ENCODE results near the gene DNAH2. TPM values are rescaled to one million over a fixed set of nuclear protein-coding genes. Genes with fewer than 3 reads are reported as not detected.

Gene DNAH2
- total RNA-seq, 5 donors from 2014 or later (not counting 1 experiment from before 2014, with no cell fraction given) = not detected

GRCh38 chr17:7842380-7843256 lies 125.1 kb downstream of the DNAH2 start:
- Histone ChIP-seq H3K27ac (ENCODE audit: low read length) (peak overlapping the region; percentile 100), H3K9me3 (no peaks in the 10 kb centered on the region), H3K4me1 (ENCODE audit: control insufficient read depth in 1 of 2, extremely low read depth in 1 of 2, insufficient read depth in 2 of 2, low read length in 2 of 2) (peaks cover 43 to 74% of the 10 kb centered on the region in 2 experiments), H3K27me3 (replicated peaks in 1 of 2; ENCODE audit: control insufficient read depth in 2 of 2, extremely low read depth in 1 of 2, insufficient read depth in 2 of 2, low read length in 1 of 2) (no peaks in the 10 kb centered on the region), H3K36me3 (ENCODE audit: control insufficient read depth in 2 of 2, extremely low read depth in 1 of 2, insufficient read depth in 1 of 2, low read length in 1 of 2) (peaks cover 3 to 28% of the 10 kb centered on the region in 2 donors), H3K4me3 (ENCODE audit: control insufficient read depth in 1 of 2, extremely low read depth in 1 of 2, low read length in 1 of 2) (peak overlapping the region; percentile 86 to 91)
- CTCF ChIA-PET = interaction anchor here (0.6 to 0.7 kb wide), 2 partner anchors 8 to 19 kb away, joined by 3 read pairs; no protein-coding TSS in a partner anchor
- Mint-ChIP-seq H3K9me3 (no peaks in the 10 kb centered on the region), H3K27ac (peak overlapping the region; percentile 96 to 98), H3K4me1 (peaks cover 55 to 72% (median 65%) of the 10 kb centered on the region in 3 donors), H3K27me3 (no peaks in the 10 kb centered on the region), H3K4me3 (peak overlapping the region; percentile 87 to 100 (median 94)), H3K36me3 (peaks cover 3% of the 10 kb centered on the region)
- WGBS (ENCODE audit: insufficient coverage) = 0% methylated on average over 27 of the region's 47 CpGs
- POLR2A ChIA-PET = interaction anchor here in 1 of 2 donors (1.4 to 1.8 kb wide), 2 partner anchors 8 to 10 kb away, joined by 5 to 7 read pairs; no protein-coding TSS in a partner anchor
- DNase-seq (peak; percentile 52 to 98 (median 95)), ATAC-seq (replicated peaks in 1 of 4) (peak; percentile 25 to 55 (median 32))

GRCh38 chr17:7843257-7843535 lies 125.7 kb downstream of the DNAH2 start:
- H3K27me3 ChIP-seq (replicated peaks in 1 of 2; ENCODE audit: control insufficient read depth in 2 of 2, extremely low read depth in 1 of 2, insufficient read depth in 2 of 2, low read length in 1 of 2) = no peaks in the 10 kb centered on the region
- H3K27me3 Mint-ChIP-seq = no peaks in the 10 kb centered on the region
- ATAC-seq (replicated peaks in 1 of 4) = no peak
- H3K9me3 Mint-ChIP-seq = no peaks in the 10 kb centered on the region
- H3K4me1 Mint-ChIP-seq = peaks cover 51 to 69% (median 62%) of the 10 kb centered on the region in 3 donors
- peaks cover 41 to 72% of the 10 kb centered on the region in 2 experiments for H3K4me1 ChIP-seq (ENCODE audit: control insufficient read depth in 1 of 2, extremely low read depth in 1 of 2, insufficient read depth in 2 of 2, low read length in 2 of 2)
- peak overlapping the region; percentile 100 for H3K27ac ChIP-seq (ENCODE audit: low read length)
- ChIA-PET CTCF (interaction anchor here (0.6 to 0.7 kb wide), 2 partner anchors 8 to 20 kb away, joined by 3 read pairs; no protein-coding TSS in a partner anchor), POLR2A (interaction anchor here in 1 of 2 donors (0.8 to 1.8 kb wide), 3 partner anchors 8 to 14 kb away, joined by 3 to 7 read pairs (median 5); partner anchors contain the start of gene NAA38)
- H3K4me3 Mint-ChIP-seq = peak overlapping the region; percentile 87 to 100 (median 94)
- peaks cover 3 to 33% of the 10 kb centered on the region in 2 donors for H3K36me3 ChIP-seq (ENCODE audit: control insufficient read depth in 2 of 2, extremely low read depth in 1 of 2, insufficient read depth in 1 of 2, low read length in 1 of 2)
- H3K9me3 ChIP-seq = no peaks in the 10 kb centered on the region
- H3K27ac Mint-ChIP-seq = peak overlapping the region; percentile 96 to 98
- WGBS (ENCODE audit: insufficient coverage) = 0% methylated on average over 7 of the region's 17 CpGs
- peak overlapping the region; percentile 86 to 91 for H3K4me3 ChIP-seq (ENCODE audit: control insufficient read depth in 1 of 2, extremely low read depth in 1 of 2, low read length in 1 of 2)
- peaks cover 3% of the 10 kb centered on the region for H3K36me3 Mint-ChIP-seq
- peak in 2 of 35 experiments; percentile 36 to 48 for DNase-seq

- peak overlapping the region; percentile 100 for H3K27ac ChIP-seq (ENCODE audit: low read length)
- H3K36me3 ChIP-seq (ENCODE audit: control insufficient read depth in 2 of 2, extremely low read depth in 1 of 2, insufficient read depth in 1 of 2, low read length in 1 of 2) = peaks cover 3 to 36% of the 10 kb centered on the region in 2 donors
- Mint-ChIP-seq H3K4me1 (peaks cover 47 to 64% (median 58%) of the 10 kb centered on the region in 3 donors), H3K9me3 (no peaks in the 10 kb centered on the region), H3K27ac (peak overlapping the region; percentile 96 to 98), H3K36me3 (peaks cover 3% of the 10 kb centered on the region), H3K4me3 (peak overlapping the region; percentile 87 to 100 (median 94)), H3K27me3 (no peaks in the 10 kb centered on the region)
- H3K4me3 ChIP-seq (ENCODE audit: control insufficient read depth in 1 of 2, extremely low read depth in 1 of 2, low read length in 1 of 2) = peak overlapping the region; percentile 87 to 91
- H3K9me3 ChIP-seq = no peaks in the 10 kb centered on the region
- POLR2A ChIA-PET = interaction anchor here in 1 of 2 donors (0.8 to 1.8 kb wide), 3 partner anchors 9 to 13 kb away, joined by 3 to 7 read pairs (median 5); partner anchors contain the start of gene NAA38
- peak; percentile 35 to 44 (median 42) for ATAC-seq (replicated peaks in 1 of 4)
- peak; percentile 60 to 97 (median 93) for DNase-seq
- H3K4me1 ChIP-seq (ENCODE audit: control insufficient read depth in 1 of 2, extremely low read depth in 1 of 2, insufficient read depth in 2 of 2, low read length in 2 of 2) = peaks cover 38 to 67% of the 10 kb centered on the region in 2 experiments
- no peaks in the 10 kb centered on the region for H3K27me3 ChIP-seq (replicated peaks in 1 of 2; ENCODE audit: control insufficient read depth in 2 of 2, extremely low read depth in 1 of 2, insufficient read depth in 2 of 2, low read length in 1 of 2)
- CTCF ChIA-PET = interaction anchor here (0.6 to 0.7 kb wide), 2 partner anchors 9 to 20 kb away, joined by 3 read pairs; no protein-coding TSS in a partner anchor
- WGBS (ENCODE audit: insufficient coverage) = 1% methylated on average over 25 of the region's 61 CpGs
Measured at GRCh38 chr17:7843536-7844291, 126.2 kb downstream of the DNAH2 start.

- Mint-ChIP-seq H3K9me3 (no peaks in the 10 kb centered on the region), H3K27me3 (no peaks in the 10 kb centered on the region), H3K27ac (peak overlapping the region; percentile 96 to 98), H3K4me1 (peaks cover 39 to 56% (median 50%) of the 10 kb centered on the region in 3 donors), H3K36me3 (peaks cover 4% of the 10 kb centered on the region), H3K4me3 (peak overlapping the region; percentile 87 to 100 (median 94))
- H3K4me3 ChIP-seq (ENCODE audit: control insufficient read depth in 1 of 2, extremely low read depth in 1 of 2, low read length in 1 of 2) = peak overlapping the region; percentile 87 to 91
- no peaks in the 10 kb centered on the region for H3K27me3 ChIP-seq (replicated peaks in 1 of 2; ENCODE audit: control insufficient read depth in 2 of 2, extremely low read depth in 1 of 2, insufficient read depth in 2 of 2, low read length in 1 of 2)
- DNase-seq (peak in 34 of 35 experiments; percentile 61 to 90 (median 74)), ATAC-seq (replicated peaks in 1 of 4) (peak; percentile 23 to 51 (median 42))
- peak overlapping the region; percentile 100 for H3K27ac ChIP-seq (ENCODE audit: low read length)
- H3K36me3 ChIP-seq (ENCODE audit: control insufficient read depth in 2 of 2, extremely low read depth in 1 of 2, insufficient read depth in 1 of 2, low read length in 1 of 2) = peaks cover 5 to 44% of the 10 kb centered on the region in 2 donors
- no peaks in the 10 kb centered on the region for H3K9me3 ChIP-seq
- ChIA-PET CTCF (interaction anchor here in 1 of 2 donors (1.2 to 1.7 kb wide), 3 partner anchors 9 to 17 kb away, joined by 3 to 9 read pairs (median 6); partner anchors contain the start of gene NAA38), POLR2A (interaction anchor here (0.5 to 1.6 kb wide), 10 partner anchors 9 to 1014 kb away, joined by 3 to 13 read pairs (median 4); partner anchors contain the start of gene NAA38 (in 1 of the 2))
- peaks cover 31 to 59% of the 10 kb centered on the region in 2 experiments for H3K4me1 ChIP-seq (ENCODE audit: control insufficient read depth in 1 of 2, extremely low read depth in 1 of 2, insufficient read depth in 2 of 2, low read length in 2 of 2)
- under 1% methylated on average over 60 of the region's 71 CpGs for WGBS (ENCODE audit: insufficient coverage)
Measured at GRCh38 chr17:7844292-7845154, 127.0 kb downstream of the DNAH2 start.

- POLR2A ChIA-PET = interaction anchor here (0.6 to 1.6 kb wide), 6 partner anchors 10 to 1015 kb away, joined by 3 to 13 read pairs (median 4); partner anchors contain the start of gene NAA38 (in 1 of the 2)
- Histone ChIP-seq H3K4me1 (ENCODE audit: control insufficient read depth in 1 of 2, extremely low read depth in 1 of 2, insufficient read depth in 2 of 2, low read length in 2 of 2) (peaks cover 21 to 49% of the 10 kb centered on the region in 2 experiments), H3K27me3 (replicated peaks in 1 of 2; ENCODE audit: control insufficient read depth in 2 of 2, extremely low read depth in 1 of 2, insufficient read depth in 2 of 2, low read length in 1 of 2) (no peaks in the 10 kb centered on the region), H3K36me3 (ENCODE audit: control insufficient read depth in 2 of 2, extremely low read depth in 1 of 2, insufficient read depth in 1 of 2, low read length in 1 of 2) (peaks cover 5 to 44% of the 10 kb centered on the region in 2 donors), H3K27ac (ENCODE audit: low read length) (peak overlapping the region; percentile 100), H3K9me3 (no peaks in the 10 kb centered on the region), H3K4me3 (ENCODE audit: control insufficient read depth in 1 of 2, extremely low read depth in 1 of 2, low read length in 1 of 2) (peak overlapping the region in 1 of 2 donors; percentile 91)
- DNase-seq (peak in 1 of 35 experiments; percentile 28), ATAC-seq (replicated peaks in 1 of 4) (no peak)
- WGBS (ENCODE audit: insufficient coverage) = 81% methylated on average over 9 of the region's 15 CpGs
- Mint-ChIP-seq H3K27ac (peak overlapping the region; percentile 55 to 96), H3K9me3 (no peaks in the 10 kb centered on the region), H3K27me3 (no peaks in the 10 kb centered on the region), H3K36me3 (peaks cover 8% of the 10 kb centered on the region), H3K4me1 (peaks cover 30 to 46% (median 41%) of the 10 kb centered on the region in 3 donors), H3K4me3 (peak overlapping the region; percentile 87 to 100 (median 94))
- CTCF ChIA-PET = interaction anchor here (0.5 to 1.7 kb wide), 4 partner anchors 10 to 17 kb away, joined by 3 to 9 read pairs (median 4); partner anchors contain the start of gene NAA38 (in 1 of the 2)
Measured at GRCh38 chr17:7845359-7846062, 128.0 kb downstream of the DNAH2 start.

Measured in T-cell (primary cell).